Astrocyte (in vitro differentiated cells and primary cell): Measurements from ENCODE around the gene PKP1.

Experiments used
- CTCF ChIP-seq: IDR thresholded peaks from 2 replicates; pipeline ENCODE4 v1.5.1; 2011; ENCODE audit warnings: low read depth, mild to moderate bottlenecking, inconsistent platforms, low read length, moderate library complexity; ENCODE audit not compliant: insufficient read depth
- EZH2 ChIP-seq: IDR thresholded peaks from 2 replicates; pipeline ENCODE4 v1.6.1; 2012; ENCODE audit warnings: mild to moderate bottlenecking, low read length, inconsistent platforms; ENCODE audit not compliant: insufficient read depth

DNA sequence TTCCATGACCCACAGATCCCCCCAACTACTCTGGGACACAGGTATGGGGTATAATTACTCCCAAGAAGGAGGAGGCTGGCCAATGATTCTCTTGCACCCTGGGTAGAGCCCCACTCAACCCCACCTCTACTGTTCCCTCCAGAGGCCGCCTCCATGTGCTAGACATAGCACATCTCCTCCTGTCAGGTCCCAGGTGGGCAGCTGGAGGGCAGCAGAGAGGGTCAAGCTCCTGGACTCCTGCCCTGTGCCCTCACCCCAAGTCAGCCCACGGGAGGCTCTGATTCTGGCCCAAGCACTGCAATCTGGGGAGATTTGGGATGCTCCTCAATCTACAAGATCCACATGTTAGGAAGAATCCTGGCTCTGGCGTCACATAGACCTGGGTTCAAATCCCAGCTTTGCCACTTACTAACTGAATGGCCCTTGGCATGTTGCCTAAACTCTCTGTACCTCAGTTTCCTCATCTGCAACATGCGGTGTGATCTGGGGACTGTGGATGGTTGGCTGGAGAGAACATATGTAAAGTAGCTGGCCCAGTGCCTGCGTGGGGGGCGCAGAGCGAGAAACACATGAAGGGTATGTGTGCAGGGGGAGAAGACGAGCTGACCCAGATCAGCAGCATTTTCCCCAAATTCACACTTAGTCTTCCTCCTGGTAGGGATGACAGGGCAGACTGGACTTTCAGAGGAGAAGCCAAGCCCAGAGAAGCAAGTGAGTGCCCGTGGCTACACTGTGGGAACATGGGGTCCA is 71.0 kb downstream of the PKP1 start:
- TF ChIP-seq CTCF = no peak
- TF ChIP-seq EZH2 = no peak
